Ishikawa (cell line): ENCODE measurements around the gene HAND1.

ENCODE experiments used
- CEBPB ChIP-seq: IDR thresholded peaks from 2 replicates; pipeline ENCODE4 v1.6.1; 2012
- CREB1 ChIP-seq: IDR thresholded peaks from 2 replicates; pipeline ENCODE4 v1.6.1; 2012; ENCODE audit warnings: low read depth
- EP300 ChIP-seq: IDR thresholded peaks from 2 replicates; pipeline ENCODE4 v1.6.1; 2012; ENCODE audit warnings: borderline replicate concordance
- FOXM1 ChIP-seq: IDR thresholded peaks from 2 replicates; pipeline ENCODE4 v1.6.1; 2012; ENCODE audit warnings: low read depth, borderline replicate concordance
- RAD21 ChIP-seq: IDR thresholded peaks from 2 replicates; pipeline ENCODE4 v1.6.1; 2012; ENCODE audit warnings: low read depth
- TAF1 ChIP-seq: IDR thresholded peaks from 2 replicates; pipeline ENCODE4 v1.6.1; 2012; ENCODE audit warnings: low read depth, mild to moderate bottlenecking
- TCF12 ChIP-seq: IDR thresholded peaks from 2 replicates; pipeline ENCODE4 v1.6.1; 2012; ENCODE audit warnings: low read depth
- TEAD4 ChIP-seq: IDR thresholded peaks from 2 replicates; pipeline ENCODE4 v1.6.1; 2012
- YY1 ChIP-seq: IDR thresholded peaks from 2 replicates; pipeline ENCODE4 v1.6.1; 2012; ENCODE audit warnings: low read depth
- TF ChIP-seq, protein P1 (sequence below): IDR thresholded peaks from 2 replicates; pipeline ENCODE4 v1.6.1; 2012
- TF ChIP-seq, protein P2 (sequence below): IDR thresholded peaks from 2 replicates; pipeline ENCODE4 v1.6.1; 2012

DNA sequence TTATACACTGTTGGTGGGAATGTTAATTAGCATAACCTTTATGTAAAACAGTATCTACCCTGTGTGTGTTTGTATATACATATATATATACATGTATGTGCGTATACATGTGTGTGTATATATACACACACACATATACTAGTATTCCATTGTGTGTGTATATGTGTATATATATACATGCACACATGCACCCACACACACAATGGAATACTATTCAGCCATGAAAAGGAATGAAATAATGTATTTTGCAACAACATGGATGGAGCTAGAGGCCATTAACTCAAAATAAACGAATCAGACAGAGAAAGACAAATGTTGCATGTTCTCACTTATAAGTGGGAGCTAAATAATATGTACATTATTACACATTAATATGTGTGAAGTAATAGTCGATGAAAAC, 49.8 kb downstream of the HAND1 start:
- no peak for TF ChIP-seq YY1
- TF ChIP-seq TEAD4: no peak
- TF ChIP-seq, protein P1, sequence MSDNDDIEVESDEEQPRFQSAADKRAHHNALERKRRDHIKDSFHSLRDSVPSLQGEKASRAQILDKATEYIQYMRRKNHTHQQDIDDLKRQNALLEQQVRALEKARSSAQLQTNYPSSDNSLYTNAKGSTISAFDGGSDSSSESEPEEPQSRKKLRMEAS: no peak
- TF ChIP-seq TCF12: no peak
- TF ChIP-seq FOXM1: no peak
- TF ChIP-seq, protein P2, sequence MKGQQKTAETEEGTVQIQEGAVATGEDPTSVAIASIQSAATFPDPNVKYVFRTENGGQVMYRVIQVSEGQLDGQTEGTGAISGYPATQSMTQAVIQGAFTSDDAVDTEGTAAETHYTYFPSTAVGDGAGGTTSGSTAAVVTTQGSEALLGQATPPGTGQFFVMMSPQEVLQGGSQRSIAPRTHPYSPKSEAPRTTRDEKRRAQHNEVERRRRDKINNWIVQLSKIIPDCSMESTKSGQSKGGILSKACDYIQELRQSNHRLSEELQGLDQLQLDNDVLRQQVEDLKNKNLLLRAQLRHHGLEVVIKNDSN: no peak
- TF ChIP-seq TAF1: no peak
- TF ChIP-seq CEBPB: no peak
- TF ChIP-seq EP300: no peak
- no peak for TF ChIP-seq RAD21
- TF ChIP-seq CREB1: no peak
